NCI-H2081 treated with DMSO at 0.1 percent for 48 hours (cell line): ENCODE data around the gene TRAF5.

Source experiments
- DNase-seq: peaks from one replicate; lab custom pipeline; 2025; lab: John Stamatoyannopoulos, UW

The TRAF5 gene

GRCh38 chr1:211328084-211328694 lies 1.6 kb downstream of the TRAF5 start:
- DNase-seq: no peak

- no peak for DNase-seq
Observed at GRCh38 chr1:211328866-211329475, 2.3 kb downstream of the TRAF5 start.

GRCh38 chr1:211329764-211330201 lies 3.1 kb downstream of the TRAF5 start:
- DNase-seq: no peak

- no peak for DNase-seq
Observed at GRCh38 chr1:211330282-211330936, 3.8 kb downstream of the TRAF5 start.

- no peak for DNase-seq
Observed at GRCh38 chr1:211331011-211331709, 4.5 kb downstream of the TRAF5 start.

GRCh38 chr1:211332036-211332616 lies 5.5 kb downstream of the TRAF5 start:
- no peak for DNase-seq

GRCh38 chr1:211332830-211333229 lies 6.2 kb downstream of the TRAF5 start:
- DNase-seq: no peak

GRCh38 chr1:211333906-211334305 lies 7.3 kb downstream of the TRAF5 start:
- no peak for DNase-seq

GRCh38 chr1:211334986-211335385 lies 8.4 kb downstream of the TRAF5 start:
- no peak for DNase-seq

- DNase-seq: no peak
Observed at GRCh38 chr1:211335522-211336157, 9.0 kb downstream of the TRAF5 start.

- DNase-seq: no peak
Observed at GRCh38 chr1:211336161-211336560, 9.5 kb downstream of the TRAF5 start.

GRCh38 chr1:211336775-211337174 lies 10.1 kb downstream of the TRAF5 start:
- DNase-seq: no peak

- DNase-seq: no peak
Observed at GRCh38 chr1:211337430-211338223, 11.0 kb downstream of the TRAF5 start.

- no peak for DNase-seq
Observed at GRCh38 chr1:211338224-211338620, 11.6 kb downstream of the TRAF5 start.

GRCh38 chr1:211339631-211340041 lies 13.0 kb downstream of the TRAF5 start:
- DNase-seq: no peak

- no peak for DNase-seq
Observed at GRCh38 chr1:211340622-211341507, 14.2 kb downstream of the TRAF5 start.

GRCh38 chr1:211341999-211342398 lies 15.4 kb downstream of the TRAF5 start:
- no peak for DNase-seq

GRCh38 chr1:211343607-211344006 lies 17.0 kb downstream of the TRAF5 start:
- DNase-seq: no peak

- no peak for DNase-seq
Observed at GRCh38 chr1:211344152-211344618, 17.6 kb downstream of the TRAF5 start.

- DNase-seq: no peak
Observed at GRCh38 chr1:211345719-211346118, 19.1 kb downstream of the TRAF5 start.
